Stimulated activated CD8-positive, alpha-beta memory T cell treated with anti-CD3 and anti-CD28 coated beads, Interleukin-15, amount 100 ng/mL, for 48 hours (primary cell): ENCODE data around the gene SPTBN5.

Source experiments
- DNase-seq, 2 donors: peaks; one replicate each; pipeline ENCODE4 v3.0.0-alpha.2; 2020; ENCODE audit warnings: low read depth in 2 of 2

Gene SPTBN5

GRCh38 chr15:41804916-41805666 lies 88.8 kb downstream of the SPTBN5 start:
- no peak for DNase-seq

GRCh38 chr15:41804361-41804760 lies 89.5 kb downstream of the SPTBN5 start:
- DNase-seq = no peak

- no peak for DNase-seq
Observed at GRCh38 chr15:41801850-41802455, 91.9 kb downstream of the SPTBN5 start.

- no peak for DNase-seq
Observed at GRCh38 chr15:41801185-41801584, 92.7 kb downstream of the SPTBN5 start.

- no peak for DNase-seq
Observed at GRCh38 chr15:41799488-41799805, 94.4 kb downstream of the SPTBN5 start.

- DNase-seq = no peak
Observed at GRCh38 chr15:41798607-41799487, 95.0 kb downstream of the SPTBN5 start.
